ENCODE data around the gene NOVA2.

The NOVA2 gene

GRCh38 chr19:45973553-45974338, at the start of gene NOVA2:
NOVA2 (minus strand) TSS chr19:45973865; CDS start chr19:45973351, 514 bp downstream.
- H3K27ac ChIP-seq (ENCODE audit: low read depth, low read length): no peak within 1 kb of the TSS

GRCh38 chr19:46023311-46023779, 49.7 kb upstream of the NOVA2 start:
- peaks cover 18 to 25% of the 10 kb centered on the region in 2 donors for H3K27me3 ChIP-seq (ENCODE audit: control insufficient read depth in 1 of 2, insufficient read depth in 2 of 2, low read length in 2 of 2)
- no peak overlapping the region for H3K27ac ChIP-seq (ENCODE audit: low read depth, low read length)
- no peaks in the 10 kb centered on the region for H3K4me1 ChIP-seq (ENCODE audit: control insufficient read depth in 1 of 2, insufficient read depth in 2 of 2, low read length in 2 of 2)
- H3K36me3 ChIP-seq (ENCODE audit: control insufficient read depth in 1 of 2, insufficient read depth in 2 of 2, low read length in 2 of 2): no peaks in the 10 kb centered on the region
- H3K9ac ChIP-seq (ENCODE audit: low read depth in 1 of 2, low read length in 2 of 2): no peak overlapping the region
- H3K4me3 ChIP-seq (ENCODE audit: low read depth in 1 of 2, low read length in 2 of 2): no peak overlapping the region
- no peaks in the 10 kb centered on the region for H3K9me3 ChIP-seq (ENCODE audit: control insufficient read depth in 1 of 2, low read length in 2 of 2)

More at GRCh38 chr19:45973553-45974338, at the start of gene NOVA2:
- no peak within 1 kb of the TSS for H3K9ac ChIP-seq (ENCODE audit: low read depth in 1 of 2, low read length in 2 of 2)
- no peaks in the 10 kb centered on the region for H3K36me3 ChIP-seq (ENCODE audit: control insufficient read depth in 1 of 2, insufficient read depth in 2 of 2, low read length in 2 of 2)
- peaks cover 41 to 44% of the 10 kb centered on the region in 2 donors for H3K27me3 ChIP-seq (ENCODE audit: control insufficient read depth in 1 of 2, insufficient read depth in 2 of 2, low read length in 2 of 2)
- H3K4me1 ChIP-seq (ENCODE audit: control insufficient read depth in 1 of 2, insufficient read depth in 2 of 2, low read length in 2 of 2): peaks cover 0 to 4% of the 10 kb centered on the region in 2 donors
- H3K4me3 ChIP-seq (ENCODE audit: low read depth in 1 of 2, low read length in 2 of 2): no peak within 1 kb of the TSS
- no peaks in the 10 kb centered on the region for H3K9me3 ChIP-seq (ENCODE audit: control insufficient read depth in 1 of 2, low read length in 2 of 2)

- H3K4me3 ChIP-seq (ENCODE audit: low read depth in 1 of 2, low read length in 2 of 2): no peak within 1 kb of the TSS
- no peaks in the 10 kb centered on the region for H3K4me1 ChIP-seq (ENCODE audit: control insufficient read depth in 1 of 2, insufficient read depth in 2 of 2, low read length in 2 of 2)
- peaks cover 18 to 25% of the 10 kb centered on the region in 2 donors for H3K27me3 ChIP-seq (ENCODE audit: control insufficient read depth in 1 of 2, insufficient read depth in 2 of 2, low read length in 2 of 2)
- H3K9ac ChIP-seq (ENCODE audit: low read depth in 1 of 2, low read length in 2 of 2): no peak within 1 kb of the TSS
- H3K27ac ChIP-seq (ENCODE audit: low read depth, low read length): no peak within 1 kb of the TSS
- H3K9me3 ChIP-seq (ENCODE audit: control insufficient read depth in 1 of 2, low read length in 2 of 2): no peaks in the 10 kb centered on the region
- H3K36me3 ChIP-seq (ENCODE audit: control insufficient read depth in 1 of 2, insufficient read depth in 2 of 2, low read length in 2 of 2): no peaks in the 10 kb centered on the region
Measured at GRCh38 chr19:46022431-46023310, 49.0 kb upstream of the NOVA2 start, which contains the start of gene PGLYRP1. PGLYRP1 (minus strand) TSS chr19:46023053; CDS start chr19:46023021, 32 bp downstream.

- Histone ChIP-seq H3K4me1 (ENCODE audit: control insufficient read depth in 1 of 2, insufficient read depth in 2 of 2, low read length in 2 of 2) (peaks cover 0 to 1% of the 10 kb centered on the region in 2 donors), H3K27ac (ENCODE audit: low read depth, low read length) (no peak overlapping the region), H3K27me3 (ENCODE audit: control insufficient read depth in 1 of 2, insufficient read depth in 2 of 2, low read length in 2 of 2) (peaks cover 18 to 25% of the 10 kb centered on the region in 2 donors), H3K4me3 (ENCODE audit: low read depth in 1 of 2, low read length in 2 of 2) (no peak overlapping the region), H3K9me3 (ENCODE audit: control insufficient read depth in 1 of 2, low read length in 2 of 2) (no peaks in the 10 kb centered on the region), H3K9ac (ENCODE audit: low read depth in 1 of 2, low read length in 2 of 2) (no peak overlapping the region), H3K36me3 (ENCODE audit: control insufficient read depth in 1 of 2, insufficient read depth in 2 of 2, low read length in 2 of 2) (no peaks in the 10 kb centered on the region)
Measured at GRCh38 chr19:46022061-46022430, 48.4 kb upstream of the NOVA2 start.

GRCh38 chr19:46021531-46022041, 47.9 kb upstream of the NOVA2 start:
- Histone ChIP-seq H3K9ac (ENCODE audit: low read depth in 1 of 2, low read length in 2 of 2) (no peak overlapping the region), H3K9me3 (ENCODE audit: control insufficient read depth in 1 of 2, low read length in 2 of 2) (no peaks in the 10 kb centered on the region), H3K4me1 (ENCODE audit: control insufficient read depth in 1 of 2, insufficient read depth in 2 of 2, low read length in 2 of 2) (peaks cover under 1 to 3% of the 10 kb centered on the region in 2 donors), H3K36me3 (ENCODE audit: control insufficient read depth in 1 of 2, insufficient read depth in 2 of 2, low read length in 2 of 2) (no peaks in the 10 kb centered on the region), H3K27me3 (ENCODE audit: control insufficient read depth in 1 of 2, insufficient read depth in 2 of 2, low read length in 2 of 2) (peaks cover 18 to 25% of the 10 kb centered on the region in 2 donors), H3K4me3 (ENCODE audit: low read depth in 1 of 2, low read length in 2 of 2) (no peak overlapping the region), H3K27ac (ENCODE audit: low read depth, low read length) (no peak overlapping the region)

DNA sequence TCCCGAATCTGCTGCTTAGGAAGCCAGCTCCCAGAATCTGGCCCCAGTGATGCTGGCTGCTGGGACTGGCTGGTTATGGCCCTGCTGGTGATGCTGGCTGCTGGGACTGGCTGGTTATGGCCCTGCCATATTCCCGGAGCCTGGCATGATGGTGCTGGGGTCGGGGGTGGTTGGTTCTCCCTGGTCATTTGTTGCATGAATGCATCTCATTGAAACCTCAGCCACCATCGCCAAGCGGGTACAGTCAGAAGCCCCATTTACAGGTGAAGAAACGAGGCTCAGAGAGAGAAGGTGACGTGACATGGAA, 47.1 kb upstream of the NOVA2 start:
- H3K9me3 ChIP-seq (ENCODE audit: control insufficient read depth in 1 of 2, low read length in 2 of 2): no peaks in the 10 kb centered on the region
- peaks cover 4 to 7% of the 10 kb centered on the region in 2 donors for H3K4me1 ChIP-seq (ENCODE audit: control insufficient read depth in 1 of 2, insufficient read depth in 2 of 2, low read length in 2 of 2)
- no peak overlapping the region for H3K4me3 ChIP-seq (ENCODE audit: low read depth in 1 of 2, low read length in 2 of 2)
- no peak overlapping the region for H3K9ac ChIP-seq (ENCODE audit: low read depth in 1 of 2, low read length in 2 of 2)
- H3K27ac ChIP-seq (ENCODE audit: low read depth, low read length): no peak overlapping the region
- peaks cover 19 to 25% of the 10 kb centered on the region in 2 donors for H3K27me3 ChIP-seq (ENCODE audit: control insufficient read depth in 1 of 2, insufficient read depth in 2 of 2, low read length in 2 of 2)
- H3K36me3 ChIP-seq (ENCODE audit: control insufficient read depth in 1 of 2, insufficient read depth in 2 of 2, low read length in 2 of 2): no peaks in the 10 kb centered on the region

DNA sequence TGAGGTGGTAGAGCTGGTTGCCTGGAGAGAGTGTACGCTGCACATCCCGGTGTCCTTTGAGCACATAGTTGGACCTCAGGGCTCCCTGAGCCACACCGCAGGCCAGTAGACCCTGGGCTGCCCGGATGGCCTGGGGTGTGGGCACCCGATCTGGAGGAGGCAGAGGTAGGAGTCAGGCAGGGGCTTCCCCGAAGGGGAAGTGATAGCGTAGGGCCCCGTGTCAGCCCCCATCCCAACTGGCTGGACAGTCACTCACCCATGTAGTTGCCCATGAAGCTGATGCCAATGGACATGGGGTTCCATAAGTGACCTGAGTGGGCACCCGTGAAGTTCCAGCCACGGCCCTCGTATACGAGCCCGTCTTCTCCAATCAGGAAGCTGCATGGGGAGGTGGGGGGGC, 45.6 kb upstream of the NOVA2 start:
- Histone ChIP-seq H3K9ac (ENCODE audit: low read depth in 1 of 2, low read length in 2 of 2) (no peak overlapping the region), H3K27ac (ENCODE audit: low read depth, low read length) (no peak overlapping the region), H3K9me3 (ENCODE audit: control insufficient read depth in 1 of 2, low read length in 2 of 2) (no peaks in the 10 kb centered on the region), H3K36me3 (ENCODE audit: control insufficient read depth in 1 of 2, insufficient read depth in 2 of 2, low read length in 2 of 2) (no peaks in the 10 kb centered on the region), H3K4me3 (ENCODE audit: low read depth in 1 of 2, low read length in 2 of 2) (no peak overlapping the region), H3K27me3 (ENCODE audit: control insufficient read depth in 1 of 2, insufficient read depth in 2 of 2, low read length in 2 of 2) (peaks cover 22 to 33% of the 10 kb centered on the region in 2 donors), H3K4me1 (ENCODE audit: control insufficient read depth in 1 of 2, insufficient read depth in 2 of 2, low read length in 2 of 2) (peaks cover 13 to 17% of the 10 kb centered on the region in 2 donors)

DNA sequence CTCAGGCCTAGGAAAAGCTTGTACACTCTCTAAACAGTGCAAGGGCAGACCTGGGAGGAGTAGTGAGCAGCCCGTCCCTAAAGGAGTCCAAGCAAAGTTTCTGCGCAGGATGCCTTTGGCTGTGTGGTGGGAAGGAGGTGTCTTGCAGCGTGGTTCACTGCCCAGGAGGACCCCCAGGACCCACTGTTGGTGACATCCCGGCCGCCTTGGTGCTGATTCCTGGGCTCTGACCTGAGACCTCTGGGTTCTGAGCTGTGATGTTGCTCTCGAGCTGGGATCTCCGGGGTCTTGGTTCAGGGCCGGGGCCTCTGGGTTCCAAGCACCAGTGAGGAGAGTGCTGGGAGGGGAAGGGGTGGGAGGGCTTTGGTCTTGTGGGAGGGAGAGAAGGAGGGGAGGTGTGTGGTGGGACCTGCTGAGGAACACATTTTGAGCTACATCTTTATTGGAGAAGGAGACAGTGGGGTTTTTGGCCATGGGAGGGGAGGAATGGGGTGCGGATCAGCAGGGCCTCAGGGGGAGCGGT, 45.1 kb upstream of the NOVA2 start:
- H3K4me1 ChIP-seq (ENCODE audit: control insufficient read depth in 1 of 2, insufficient read depth in 2 of 2, low read length in 2 of 2): peaks cover 13 to 17% of the 10 kb centered on the region in 2 donors
- no peak overlapping the region for H3K27ac ChIP-seq (ENCODE audit: low read depth, low read length)

GRCh38 chr19:46017874-46018675, 44.4 kb upstream of the NOVA2 start:
- H3K9ac ChIP-seq (ENCODE audit: low read depth in 1 of 2, low read length in 2 of 2): no peak overlapping the region
- no peaks in the 10 kb centered on the region for H3K9me3 ChIP-seq (ENCODE audit: control insufficient read depth in 1 of 2, low read length in 2 of 2)
- no peaks in the 10 kb centered on the region for H3K36me3 ChIP-seq (ENCODE audit: control insufficient read depth in 1 of 2, insufficient read depth in 2 of 2, low read length in 2 of 2)
- H3K27ac ChIP-seq (ENCODE audit: low read depth, low read length): no peak overlapping the region
- H3K4me3 ChIP-seq (ENCODE audit: low read depth in 1 of 2, low read length in 2 of 2): no peak overlapping the region
- H3K27me3 ChIP-seq (ENCODE audit: control insufficient read depth in 1 of 2, insufficient read depth in 2 of 2, low read length in 2 of 2): peaks cover 18 to 27% of the 10 kb centered on the region in 2 donors
- peaks cover 13 to 17% of the 10 kb centered on the region in 2 donors for H3K4me1 ChIP-seq (ENCODE audit: control insufficient read depth in 1 of 2, insufficient read depth in 2 of 2, low read length in 2 of 2)

More for the DNA sequence above, 45.1 kb upstream of the NOVA2 start:
- Histone ChIP-seq H3K4me3 (ENCODE audit: low read depth in 1 of 2, low read length in 2 of 2) (no peak overlapping the region), H3K9me3 (ENCODE audit: control insufficient read depth in 1 of 2, low read length in 2 of 2) (no peaks in the 10 kb centered on the region), H3K9ac (ENCODE audit: low read depth in 1 of 2, low read length in 2 of 2) (no peak overlapping the region), H3K36me3 (ENCODE audit: control insufficient read depth in 1 of 2, insufficient read depth in 2 of 2, low read length in 2 of 2) (no peaks in the 10 kb centered on the region), H3K27me3 (ENCODE audit: control insufficient read depth in 1 of 2, insufficient read depth in 2 of 2, low read length in 2 of 2) (peaks cover 22 to 31% of the 10 kb centered on the region in 2 donors)

All from duodenal mucosa (tissue), 2 donors.